HUDEP-2 (cell line): Measurements from ENCODE around the gene ABCB6.
"Not testable (repeated sequence)": the region's sequence is repeated elsewhere in the genome, so short reads cannot be mapped to it uniquely, and the experiment has no call there.

ENCODE experiments used
- DNase-seq, 76 experiments: peaks; one replicate each; lab custom pipeline; 2025; ENCODE audit not compliant: unreplicated experiment in 76 of 76; lab: John Stamatoyannopoulos, UW

Gene ABCB6

DNA sequence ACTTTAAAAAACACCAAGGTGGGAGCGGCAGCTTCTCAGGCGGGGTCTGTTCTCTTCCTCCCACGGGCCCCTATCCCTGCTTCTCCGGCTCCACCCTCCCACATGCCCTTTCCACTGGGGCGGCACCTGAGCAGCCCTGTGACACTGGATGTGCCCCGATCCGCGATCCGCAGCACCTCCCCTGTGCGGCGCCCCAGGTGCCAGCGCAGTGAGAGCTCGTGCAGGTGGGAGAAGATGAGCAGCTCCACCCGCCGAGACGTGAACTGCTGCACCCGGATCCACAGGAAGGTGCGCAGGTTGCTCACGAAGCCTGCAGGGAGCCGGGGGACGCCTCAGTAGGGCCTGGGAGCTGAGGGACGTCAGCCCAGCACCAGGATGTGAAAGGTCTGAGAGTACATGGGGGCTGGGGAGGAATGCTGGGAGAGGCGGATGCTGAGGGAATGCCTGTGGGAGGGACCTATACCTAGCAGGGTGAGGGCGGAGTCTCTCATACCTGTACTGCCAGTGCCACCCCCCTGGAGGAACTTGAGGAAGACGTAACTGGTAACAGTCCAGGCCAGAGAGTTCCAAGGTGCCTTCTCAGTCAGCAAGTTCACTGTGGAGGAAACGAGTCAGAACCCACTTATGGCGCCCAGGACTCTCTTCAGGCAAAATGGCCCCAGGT, 2.8 kb downstream of the ABCB6 start:
- DNase-seq = no peak

DNA sequence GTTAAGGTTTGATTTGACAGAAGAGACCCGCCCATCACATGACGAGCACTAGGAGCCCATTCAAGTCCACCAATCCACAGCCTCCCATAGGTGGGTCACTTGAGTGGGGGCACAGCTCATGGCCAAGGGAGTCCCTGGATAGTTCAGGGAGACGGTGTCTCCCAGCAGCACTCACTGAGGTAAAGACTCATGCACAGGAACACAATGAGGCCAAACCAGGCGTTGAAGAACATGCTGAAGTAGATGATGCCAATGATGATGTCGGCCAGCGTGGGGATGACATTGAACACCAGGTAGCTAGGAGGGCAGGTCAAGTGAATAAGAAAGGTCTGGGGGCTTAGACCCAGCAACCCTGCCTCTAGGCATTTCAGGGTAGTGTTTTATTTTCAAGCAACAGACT, 4.0 kb downstream of the ABCB6 start:
- DNase-seq = no peak

GRCh38 chr2:219214141-219214540, 4.6 kb downstream of the ABCB6 start:
- no peak for DNase-seq

- DNase-seq = no peak
Measured at GRCh38 chr2:219213486-219214071, 5.2 kb downstream of the ABCB6 start.

DNA sequence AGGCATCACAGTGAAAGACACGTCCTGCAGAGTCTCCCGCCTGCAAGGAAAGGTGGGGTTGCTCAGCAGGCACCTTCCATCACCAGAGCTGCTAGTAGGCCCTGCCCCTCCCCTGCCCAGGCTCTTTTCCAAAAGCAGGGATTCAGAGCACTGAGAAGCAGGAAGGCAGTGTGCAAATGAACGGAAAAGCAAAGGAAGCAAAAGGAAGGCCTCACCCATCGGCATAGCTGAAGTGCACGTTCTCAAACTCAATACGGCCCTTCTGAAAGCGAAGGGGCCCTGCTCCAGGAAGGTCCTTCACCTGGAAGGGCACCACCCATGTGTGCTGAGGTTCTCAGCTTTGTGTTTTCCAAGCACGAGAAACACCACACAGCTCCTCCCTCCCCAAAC, 5.7 kb downstream of the ABCB6 start:
- DNase-seq = no peak

- DNase-seq = no peak
Measured at GRCh38 chr2:219210886-219211362, 7.8 kb downstream of the ABCB6 start.

- no peak for DNase-seq
Measured at GRCh38 chr2:219210196-219210885, 8.4 kb downstream of the ABCB6 start.

DNA sequence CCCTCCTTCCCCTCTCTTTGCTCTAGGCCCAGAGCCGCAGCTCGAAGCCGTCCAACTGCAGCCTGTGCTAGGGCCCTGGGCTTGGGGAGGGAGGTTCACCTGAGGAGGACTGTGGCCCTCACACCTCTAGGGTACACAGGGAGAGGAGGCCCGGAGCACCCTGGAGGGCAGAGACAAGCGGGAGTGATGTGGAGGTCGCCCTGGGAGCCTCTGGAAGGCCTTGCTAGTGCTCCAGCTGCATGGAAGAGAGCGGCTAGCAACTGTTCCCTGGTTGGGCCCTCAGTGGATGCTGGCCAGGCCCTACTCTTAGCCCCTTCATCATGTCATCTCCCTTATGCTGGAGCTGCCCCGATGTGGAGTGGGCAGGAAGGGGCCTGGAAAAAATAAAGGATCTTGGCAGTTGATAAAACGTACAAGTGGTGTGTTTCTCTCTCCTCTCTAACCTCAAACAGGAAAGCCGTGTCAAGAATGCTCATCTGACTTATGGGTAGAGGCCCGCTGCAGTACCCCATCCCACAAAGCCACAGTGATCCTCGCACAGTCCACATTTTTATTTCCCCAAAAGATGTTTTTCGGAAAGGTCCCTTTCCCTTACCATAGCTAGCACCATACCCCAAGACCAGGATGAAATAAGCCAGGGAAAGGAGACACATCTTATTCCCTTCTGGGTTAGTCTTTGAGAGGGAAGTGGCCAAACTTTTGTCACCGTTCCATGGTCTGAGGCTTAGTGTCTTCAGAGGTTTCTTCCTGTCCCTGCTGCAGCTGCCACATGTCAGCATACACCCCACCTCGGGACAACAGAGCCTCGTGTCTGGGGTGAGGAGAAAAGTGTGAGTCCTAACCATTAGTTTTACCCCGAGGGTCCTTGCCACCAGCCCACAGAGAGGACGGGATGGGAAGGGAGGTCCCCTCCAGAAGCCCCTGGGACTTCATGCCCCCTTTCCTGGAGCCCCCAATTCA, 9.2 kb downstream of the ABCB6 start:
- no peak for DNase-seq

- no peak for DNase-seq
Measured at GRCh38 chr2:219207884-219208740, 10.6 kb downstream of the ABCB6 start.

- DNase-seq = no peak
Measured at GRCh38 chr2:219207134-219207883, 11.4 kb downstream of the ABCB6 start.

- peak in 75 of 76 experiments; percentile 16 to 95 (median 86) for DNase-seq
Measured at GRCh38 chr2:219206328-219207133, 12.2 kb downstream of the ABCB6 start, which contains the start of gene ZFAND2B. TSS of gene ZFAND2B (plus strand) at chr2:219206782. CDS start at chr2:219206988, 206 bp downstream.

GRCh38 chr2:219205981-219206327, 12.8 kb downstream of the ABCB6 start:
- DNase-seq = peak in 1 of 76 experiments; percentile 58

DNA sequence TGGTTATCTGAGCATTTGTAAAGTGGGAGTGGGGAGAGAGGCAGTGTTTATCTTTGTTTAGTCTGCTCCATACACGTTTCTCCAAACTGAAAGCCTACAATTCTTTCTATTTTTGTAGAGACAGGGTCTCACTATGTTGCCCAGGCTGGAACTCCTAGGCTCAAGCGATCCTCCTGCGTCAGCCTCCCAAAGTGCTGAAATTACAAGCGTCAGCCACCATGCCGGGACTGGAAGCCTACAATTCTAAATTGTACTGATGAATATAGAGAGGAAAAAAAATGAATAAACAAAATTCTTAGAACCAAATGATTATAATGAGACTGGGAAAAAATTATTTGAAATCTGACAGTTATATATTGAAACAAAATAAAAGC, 13.6 kb downstream of the ABCB6 start:
- DNase-seq = no peak

DNA sequence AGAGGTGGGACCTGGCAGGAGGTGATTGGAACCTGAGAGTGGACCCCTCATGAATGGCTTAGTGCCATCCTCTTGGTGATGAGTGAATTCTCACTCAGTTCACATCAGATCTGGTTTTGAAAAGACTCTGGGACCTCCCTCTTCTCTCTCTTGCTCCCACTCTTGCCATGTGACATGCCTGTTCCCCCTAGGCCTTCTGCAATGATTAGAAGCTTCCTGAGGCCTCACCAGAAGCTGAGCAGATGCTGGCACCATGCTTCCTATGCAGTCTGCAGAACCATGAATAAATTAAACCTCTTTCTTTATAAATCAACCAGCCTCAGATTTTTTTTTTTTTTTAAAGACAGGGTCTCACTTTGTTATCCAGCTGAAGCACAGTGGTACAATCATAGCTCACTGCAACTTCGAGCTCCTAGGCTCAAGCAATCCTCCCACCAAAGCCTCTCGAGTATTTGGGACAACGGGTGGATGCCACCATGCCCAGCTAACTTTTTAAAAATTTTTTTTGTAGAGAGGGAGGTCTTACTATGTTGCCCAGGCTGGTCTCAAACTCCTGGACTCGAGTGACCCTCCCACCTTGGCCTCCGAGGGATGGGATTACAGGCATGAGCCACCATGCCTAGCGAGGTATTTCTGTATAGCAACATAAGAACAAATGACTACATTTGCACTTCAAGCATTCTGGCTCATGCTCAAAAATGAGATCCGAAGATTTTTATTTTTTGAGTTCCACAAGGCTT, 14.2 kb downstream of the ABCB6 start:
- DNase-seq = no peak

- not testable (repeated sequence) for DNase-seq
Measured at GRCh38 chr2:219201331-219201730, 17.4 kb downstream of the ABCB6 start.

GRCh38 chr2:219200502-219201326, 18.0 kb downstream of the ABCB6 start:
- DNase-seq = not testable (repeated sequence)
